HCT116 (cell line): ENCODE data around the gene GAL3ST3. TPM values are rescaled to one million over a fixed set of nuclear protein-coding genes. Genes with fewer than 3 reads are reported as not detected.
A peak's percentile ranks its signal among the peaks of the same experiment; 100 is the strongest.

Experiments
- ATAC-seq: fragments of 200-7000 bp; cut with Tn5 transposase; 2 replicates; pipeline ENCODE4 v1.9.1; 2020; ENCODE audit warnings: mild to moderate bottlenecking, moderate library complexity
- BruUV-seq: library from RNA; stranded (reverse); fragments of 400-500 nt; replicated peaks from 2 replicates; lab custom pipeline; 2021; lab: Mats Ljungman, UMichigan
- CTCF ChIA-PET: fragments of 300-600 bp; sonication (Branson Sonifier 250); formaldehyde crosslinking; loops from one replicate; lab custom pipeline; 2021; ENCODE audit warnings: antibody characterized with exemption; lab: Charles Lee
- POLR2A ChIA-PET: fragments of 300-600, 350-600 bp; sonication (Branson Sonifier 250); formaldehyde crosslinking; loops from one replicate; lab custom pipeline; 2021; ENCODE audit warnings: antibody characterized with exemption; lab: Charles Lee
- RAD21 ChIA-PET, 2 experiments: fragments of 300-600 bp; sonication (Branson Sonifier 250); formaldehyde crosslinking; loops; one replicate each; lab custom pipeline; 2023; ENCODE audit warnings: low total read pairs in 2 of 2; ENCODE audit not compliant: uncharacterized antibody in 2 of 2, unreplicated experiment in 2 of 2, low non-redundant PET in 1 of 2; lab: Charles Lee
- DNase-seq: peaks from one replicate; pipeline ENCODE4 v3.0.0-alpha.2; 2010; ENCODE audit warnings: low read depth, low spot score
- H2AFZ ChIP-seq: fragments of 200-600 bp; shearing (Covaris generic), sonication (generic); 2 replicates; pipeline ENCODE4 v1.6.1; 2017; ENCODE audit warnings: low read depth, mixed run types, mixed read lengths, antibody characterized with exemption, low read length; ENCODE audit not compliant: poor library complexity, severe bottlenecking
- H3K27ac ChIP-seq: 2 replicates; pipeline ENCODE4 v1.5.1; 2012; ENCODE audit warnings: low read depth, low read length
- H3K27me3 ChIP-seq: fragments of 200-600 bp; sonication (generic); 2 replicates; pipeline ENCODE4 v1.6.1; 2016; ENCODE audit warnings: mixed run types, low read length, mixed read lengths; ENCODE audit not compliant: insufficient read depth
- H3K36me3 ChIP-seq, 2 experiments: fragments of 200-500 bp in 1 of 2; fragments of 200-600 bp in 1 of 2; sonication (Bioruptor generic) in 1 of 2; sonication (generic) in 1 of 2; 2 replicates each; pipeline versions ENCODE4 v1.5.1 to v1.6.1; 2014 to 2016; ENCODE audit warnings: low read length in 2 of 2, inconsistent platforms in 1 of 2, mixed read lengths in 1 of 2, mixed run types in 1 of 2; ENCODE audit not compliant: insufficient read depth in 2 of 2, control insufficient read depth in 1 of 2
- H3K4me1 ChIP-seq, 2 experiments: fragments of 200-600 bp in 1 of 2; sonication (generic) in 1 of 2; 2 replicates each; pipeline versions ENCODE4 v1.5.1 to v1.6.1; 2012 to 2017; ENCODE audit warnings: low read length in 2 of 2, inconsistent platforms in 1 of 2, mild to moderate bottlenecking in 1 of 2, mixed read lengths in 1 of 2, mixed run types in 1 of 2, moderate library complexity in 1 of 2; ENCODE audit not compliant: insufficient read depth in 2 of 2, control insufficient read depth in 1 of 2
- H3K4me2 ChIP-seq: fragments of 200-600 bp; sonication (generic); 2 replicates; pipeline ENCODE4 v1.6.1; 2017; ENCODE audit warnings: mixed run types, low read length, mixed read lengths
- H3K4me3 ChIP-seq, 2 experiments: fragments of 200-600 bp in 1 of 2; sonication (generic) in 1 of 2; replicated peaks in 1 of 2; 2 replicates each; pipeline ENCODE4 v1.5.1; 2011 to 2016; ENCODE audit warnings: low read length in 2 of 2, control low read depth in 1 of 2, low read depth in 1 of 2, mild to moderate bottlenecking in 1 of 2, mixed read lengths in 1 of 2, mixed run types in 1 of 2
- H3K79me2 ChIP-seq: fragments of 200-600 bp; sonication (generic); 2 replicates; pipeline ENCODE4 v1.6.1; 2017; ENCODE audit warnings: mild to moderate bottlenecking, mixed run types, low read length, moderate library complexity, mixed read lengths; ENCODE audit not compliant: insufficient read depth
- H3K9ac ChIP-seq: fragments of 200-600 bp; sonication (generic); 2 replicates; pipeline ENCODE4 v1.6.1; 2016; ENCODE audit warnings: low read length, mixed read lengths
- H3K9me2 ChIP-seq: fragments of 200-600 bp; sonication (generic), shearing (Covaris generic); 2 replicates; pipeline ENCODE4 v1.6.1; 2017; ENCODE audit warnings: mixed run types, mild to moderate bottlenecking, moderate library complexity; ENCODE audit not compliant: insufficient read depth
- H3K9me3 ChIP-seq, 2 experiments: fragments of 200-500 bp in 1 of 2; fragments of 200-600 bp in 1 of 2; sonication (Bioruptor generic) in 1 of 2; sonication (generic) in 1 of 2; 2 replicates each; pipeline ENCODE4 v1.6.1; 2014 to 2017; ENCODE audit warnings: low read length in 2 of 2, mixed read lengths in 2 of 2, inconsistent platforms in 1 of 2, low read depth in 1 of 2, mild to moderate bottlenecking in 1 of 2, mixed run types in 1 of 2, moderate library complexity in 1 of 2; ENCODE audit not compliant: control insufficient read depth in 1 of 2, insufficient read depth in 1 of 2
- H4K20me1 ChIP-seq: fragments of 200-600 bp; sonication (generic), shearing (Covaris generic); 2 replicates; pipeline ENCODE4 v1.6.1; 2017; ENCODE audit warnings: mixed run types, mild to moderate bottlenecking, moderate library complexity; ENCODE audit not compliant: insufficient read depth
- CEBPB ChIP-seq: IDR thresholded peaks from 2 replicates; pipeline ENCODE4 v1.6.1; 2012; ENCODE audit warnings: low read depth
- EGR1 ChIP-seq: IDR thresholded peaks from 2 replicates; pipeline ENCODE4 v1.6.1; 2012; ENCODE audit warnings: low read depth
- ELF1 ChIP-seq: IDR thresholded peaks from 2 replicates; pipeline ENCODE4 v1.6.1; 2012; ENCODE audit warnings: low read depth, borderline replicate concordance
- EZH2phosphoT487 ChIP-seq: fragments of 200-600 bp; IDR thresholded peaks from 2 replicates; pipeline ENCODE4 v1.6.1; 2018; ENCODE audit warnings: antibody characterized with exemption, borderline replicate concordance
- FOSL1 ChIP-seq: IDR thresholded peaks from 2 replicates; pipeline ENCODE4 v1.6.1; 2012; ENCODE audit warnings: low read depth
- POLR2A ChIP-seq: IDR thresholded peaks from 2 replicates; pipeline ENCODE4 v1.7.0; 2011; ENCODE audit warnings: borderline replicate concordance; ENCODE audit not compliant: insufficient read depth, insufficient read length; ENCODE audit errors: extremely low read depth
- POLR2AphosphoS5 ChIP-seq: IDR thresholded peaks from 2 replicates; pipeline ENCODE4 v1.6.1; 2011; ENCODE audit warnings: mild to moderate bottlenecking, low read depth, low read length, moderate library complexity
- RAD21 ChIP-seq: IDR thresholded peaks from 2 replicates; pipeline ENCODE4 v1.6.1; 2012; ENCODE audit warnings: low read depth, mild to moderate bottlenecking
- SRF ChIP-seq: IDR thresholded peaks from 2 replicates; pipeline ENCODE4 v1.6.1; 2012; ENCODE audit warnings: low read depth
- TCF7L2 ChIP-seq: IDR thresholded peaks from 2 replicates; pipeline ENCODE4 v1.7.0; 2011; ENCODE audit warnings: borderline replicate concordance, inconsistent platforms; ENCODE audit not compliant: insufficient read depth, insufficient read length; ENCODE audit errors: extremely low read depth
- YY1 ChIP-seq: IDR thresholded peaks from 2 replicates; pipeline ENCODE4 v1.6.1; 2011; ENCODE audit warnings: low read length, low read depth, moderate library complexity, mild to moderate bottlenecking; ENCODE audit not compliant: insufficient replicate concordance; ENCODE audit errors: extremely low read depth
- ZFX ChIP-seq: fragments of 450-650 bp; IDR thresholded peaks from 2 replicates; pipeline ENCODE4 v1.6.1; 2017
- intact Hi-C: fragments of 100-400 bp; cut with micrococcal nuclease; formaldehyde crosslinking; loops from 2 replicates; pipeline ENCODE4 v1.10.0; 2022
- total RNA-seq: library from RNA; stranded (reverse); gene quantifications from one replicate; pipeline ENCODE4 v1.2.1, GENCODE V29; 2021; ENCODE audit not compliant: unreplicated experiment
- TF ChIP-seq, protein P1 (sequence below): IDR thresholded peaks from 2 replicates; pipeline ENCODE4 v1.6.1; 2012
- TF ChIP-seq, protein P2 (sequence below), 3 experiments: fragments of 200-600 bp in 1 of 3; sonication (generic) in 1 of 3; IDR thresholded peaks in 2 of 3; conservative IDR thresholded peaks in 1 of 3; 2 replicates each; pipeline ENCODE4 v1.5.1; 2012 to 2017; ENCODE audit warnings: low read depth in 2 of 3, low read length in 2 of 3, antibody characterized with exemption in 1 of 3, borderline replicate concordance in 1 of 3, control low read depth in 1 of 3, mild to moderate bottlenecking in 1 of 3, mixed read lengths in 1 of 3, mixed run types in 1 of 3, moderate library complexity in 1 of 3; ENCODE audit not compliant: insufficient read depth in 1 of 3
- TF ChIP-seq, protein P3 (sequence below): IDR thresholded peaks from 2 replicates; pipeline ENCODE4 v1.6.1; 2012
- TF ChIP-seq, protein P4 (sequence below): IDR thresholded peaks from 2 replicates; pipeline ENCODE4 v1.6.1; 2012; ENCODE audit warnings: low read depth

The GAL3ST3 gene
- total RNA-seq, 1 experiment from 2014 or later: not detected

DNA sequence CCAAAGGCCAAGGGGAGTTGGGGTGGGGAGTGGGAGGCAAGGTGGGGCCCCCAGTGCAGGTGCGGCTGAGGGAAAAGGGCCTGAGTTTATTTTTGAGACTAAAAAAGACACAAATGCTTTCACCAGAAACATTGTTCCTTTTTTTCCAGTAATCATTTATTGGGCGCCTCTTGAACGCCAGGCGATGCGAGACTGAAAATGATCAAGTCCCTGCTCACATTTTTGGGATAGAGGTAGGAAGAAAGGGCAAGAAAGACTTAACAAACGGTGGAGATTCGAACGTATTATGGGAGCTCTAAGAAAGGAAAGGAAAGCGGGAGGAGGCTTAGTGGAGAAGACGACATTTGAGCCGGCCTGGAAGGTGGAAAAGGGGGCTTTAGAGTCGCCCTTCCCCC, 2.4 kb upstream of the GAL3ST3 start:
- Histone ChIP-seq H3K9ac (peak overlapping the region; percentile 79), H3K36me3 (peaks cover 17 to 20% of the 10 kb centered on the region in 2 experiments; a peak in 3 of 4 replicates), H3K4me2 (peak overlapping the region; percentile 92), H3K9me3 (no peaks in the 10 kb centered on the region), H3K4me3 (peak overlapping the region; percentile 60 to 79), H3K9me2 (no peaks in the 10 kb centered on the region), H3K27me3 (no peaks in the 10 kb centered on the region), H3K4me1 (peaks cover 21% of the 10 kb centered on the region in 2 experiments), H3K79me2 (peaks cover 40% of the 10 kb centered on the region), H3K27ac (peak overlapping the region; percentile 83), H2AFZ (no peak overlapping the region), H4K20me1 (no peaks in the 10 kb centered on the region)
- ChIA-PET CTCF (interaction anchor here (0.9 to 1.9 kb wide), 4 partner anchors 16 to 192 kb away, joined by 3 to 6 read pairs (median 4); partner anchors contain the start of genes BANF1 and EIF1AD), RAD21 (interaction anchor here in 1 of 2 experiments (0.6 kb wide), 1 partner anchor 192 kb away, joined by 3 read pairs; no protein-coding TSS in a partner anchor), POLR2A (interaction anchor here (1.8 kb wide), 1 partner anchor 159 kb away, joined by 5 read pairs; no protein-coding TSS in a partner anchor)
- TSS peak; percentile 98 for BruUV-seq
- intact Hi-C loops: no loop called here
- DNase-seq (no peak), ATAC-seq (no peak)
- TF ChIP-seq CEBPB (no peak), RAD21 (no peak), ZFX (no peak), EZH2phosphoT487 (no peak), ELF1 (no peak), EGR1 (no peak), FOSL1 (no peak), TCF7L2 (no peak), POLR2A (no peak), SRF (no peak), YY1 (no peak), POLR2AphosphoS5 (no peak)
- TF ChIP-seq, protein P1, sequence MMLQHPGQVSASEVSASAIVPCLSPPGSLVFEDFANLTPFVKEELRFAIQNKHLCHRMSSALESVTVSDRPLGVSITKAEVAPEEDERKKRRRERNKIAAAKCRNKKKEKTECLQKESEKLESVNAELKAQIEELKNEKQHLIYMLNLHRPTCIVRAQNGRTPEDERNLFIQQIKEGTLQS: no peak
- TF ChIP-seq, protein P2, sequence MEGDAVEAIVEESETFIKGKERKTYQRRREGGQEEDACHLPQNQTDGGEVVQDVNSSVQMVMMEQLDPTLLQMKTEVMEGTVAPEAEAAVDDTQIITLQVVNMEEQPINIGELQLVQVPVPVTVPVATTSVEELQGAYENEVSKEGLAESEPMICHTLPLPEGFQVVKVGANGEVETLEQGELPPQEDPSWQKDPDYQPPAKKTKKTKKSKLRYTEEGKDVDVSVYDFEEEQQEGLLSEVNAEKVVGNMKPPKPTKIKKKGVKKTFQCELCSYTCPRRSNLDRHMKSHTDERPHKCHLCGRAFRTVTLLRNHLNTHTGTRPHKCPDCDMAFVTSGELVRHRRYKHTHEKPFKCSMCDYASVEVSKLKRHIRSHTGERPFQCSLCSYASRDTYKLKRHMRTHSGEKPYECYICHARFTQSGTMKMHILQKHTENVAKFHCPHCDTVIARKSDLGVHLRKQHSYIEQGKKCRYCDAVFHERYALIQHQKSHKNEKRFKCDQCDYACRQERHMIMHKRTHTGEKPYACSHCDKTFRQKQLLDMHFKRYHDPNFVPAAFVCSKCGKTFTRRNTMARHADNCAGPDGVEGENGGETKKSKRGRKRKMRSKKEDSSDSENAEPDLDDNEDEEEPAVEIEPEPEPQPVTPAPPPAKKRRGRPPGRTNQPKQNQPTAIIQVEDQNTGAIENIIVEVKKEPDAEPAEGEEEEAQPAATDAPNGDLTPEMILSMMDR (IDR thresholded peaks at IDR 0.05 in 2 of 3, conservative IDR thresholded peaks at IDR 0.05 in 1 of 3; ENCODE audit: borderline replicate concordance in 1 of 3, insufficient read depth in 1 of 3, low read depth in 2 of 3, low read length in 2 of 3): no peak
- TF ChIP-seq, protein P3, sequence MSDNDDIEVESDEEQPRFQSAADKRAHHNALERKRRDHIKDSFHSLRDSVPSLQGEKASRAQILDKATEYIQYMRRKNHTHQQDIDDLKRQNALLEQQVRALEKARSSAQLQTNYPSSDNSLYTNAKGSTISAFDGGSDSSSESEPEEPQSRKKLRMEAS: no peak
- TF ChIP-seq, protein P4, sequence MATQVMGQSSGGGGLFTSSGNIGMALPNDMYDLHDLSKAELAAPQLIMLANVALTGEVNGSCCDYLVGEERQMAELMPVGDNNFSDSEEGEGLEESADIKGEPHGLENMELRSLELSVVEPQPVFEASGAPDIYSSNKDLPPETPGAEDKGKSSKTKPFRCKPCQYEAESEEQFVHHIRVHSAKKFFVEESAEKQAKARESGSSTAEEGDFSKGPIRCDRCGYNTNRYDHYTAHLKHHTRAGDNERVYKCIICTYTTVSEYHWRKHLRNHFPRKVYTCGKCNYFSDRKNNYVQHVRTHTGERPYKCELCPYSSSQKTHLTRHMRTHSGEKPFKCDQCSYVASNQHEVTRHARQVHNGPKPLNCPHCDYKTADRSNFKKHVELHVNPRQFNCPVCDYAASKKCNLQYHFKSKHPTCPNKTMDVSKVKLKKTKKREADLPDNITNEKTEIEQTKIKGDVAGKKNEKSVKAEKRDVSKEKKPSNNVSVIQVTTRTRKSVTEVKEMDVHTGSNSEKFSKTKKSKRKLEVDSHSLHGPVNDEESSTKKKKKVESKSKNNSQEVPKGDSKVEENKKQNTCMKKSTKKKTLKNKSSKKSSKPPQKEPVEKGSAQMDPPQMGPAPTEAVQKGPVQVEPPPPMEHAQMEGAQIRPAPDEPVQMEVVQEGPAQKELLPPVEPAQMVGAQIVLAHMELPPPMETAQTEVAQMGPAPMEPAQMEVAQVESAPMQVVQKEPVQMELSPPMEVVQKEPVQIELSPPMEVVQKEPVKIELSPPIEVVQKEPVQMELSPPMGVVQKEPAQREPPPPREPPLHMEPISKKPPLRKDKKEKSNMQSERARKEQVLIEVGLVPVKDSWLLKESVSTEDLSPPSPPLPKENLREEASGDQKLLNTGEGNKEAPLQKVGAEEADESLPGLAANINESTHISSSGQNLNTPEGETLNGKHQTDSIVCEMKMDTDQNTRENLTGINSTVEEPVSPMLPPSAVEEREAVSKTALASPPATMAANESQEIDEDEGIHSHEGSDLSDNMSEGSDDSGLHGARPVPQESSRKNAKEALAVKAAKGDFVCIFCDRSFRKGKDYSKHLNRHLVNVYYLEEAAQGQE: no peak
